Activated CD4-positive, alpha-beta T cell treated with anti-CD3 and anti-CD28 coated beads, Interleukin-2, amount 50 U/mL, for 1 hour (primary cell): ENCODE data around the gene KIF16B.

Experiments used
- DNase-seq: peaks from one replicate; pipeline ENCODE4 v3.0.0-alpha.2; 2020

KIF16B gene

DNA sequence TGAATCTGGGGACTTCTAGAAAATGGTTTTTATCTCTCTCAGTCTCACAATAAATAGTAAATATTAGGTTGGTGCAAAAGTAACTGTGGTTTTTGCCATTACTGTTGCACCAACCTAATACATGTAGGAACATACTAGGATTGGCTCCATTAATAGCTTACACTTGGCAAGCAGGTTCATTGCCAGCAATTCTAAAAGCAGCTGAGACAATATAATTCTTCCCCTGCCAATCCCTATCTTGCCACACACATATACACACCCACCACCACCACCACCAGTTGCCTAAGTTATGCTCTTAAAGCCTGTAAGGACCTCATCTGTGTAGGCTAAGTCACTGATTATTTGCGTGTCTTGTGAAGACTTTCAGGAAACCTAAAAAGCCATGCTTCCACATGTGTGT is 145.1 kb downstream of the KIF16B start:
- DNase-seq = no peak

DNA sequence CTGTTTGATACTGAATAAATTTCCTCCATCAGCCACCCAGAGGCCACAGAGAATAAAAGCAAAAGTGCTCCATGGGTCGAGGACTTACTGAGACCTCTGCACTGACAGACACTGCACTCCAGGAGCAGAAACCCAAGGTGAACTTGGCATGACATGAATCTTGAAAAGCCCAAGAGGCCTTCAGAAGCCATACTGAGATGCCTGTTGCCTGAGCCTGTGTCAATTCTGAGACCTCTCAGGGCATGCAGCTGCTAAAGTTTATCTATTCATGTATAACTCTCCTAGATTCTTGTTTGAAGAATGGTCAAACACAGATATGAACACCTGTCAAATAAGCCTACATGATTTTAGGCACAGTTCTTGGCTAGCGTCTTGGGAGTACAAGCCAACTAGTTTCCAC is 145.7 kb downstream of the KIF16B start:
- DNase-seq = no peak

- no peak for DNase-seq
Measured at GRCh38 chr20:16424780-16425179, 148.5 kb downstream of the KIF16B start.

- DNase-seq = no peak
Measured at GRCh38 chr20:16423311-16424212, 149.7 kb downstream of the KIF16B start.

- DNase-seq = no peak
Measured at GRCh38 chr20:16419138-16419715, 154.0 kb downstream of the KIF16B start.

DNA sequence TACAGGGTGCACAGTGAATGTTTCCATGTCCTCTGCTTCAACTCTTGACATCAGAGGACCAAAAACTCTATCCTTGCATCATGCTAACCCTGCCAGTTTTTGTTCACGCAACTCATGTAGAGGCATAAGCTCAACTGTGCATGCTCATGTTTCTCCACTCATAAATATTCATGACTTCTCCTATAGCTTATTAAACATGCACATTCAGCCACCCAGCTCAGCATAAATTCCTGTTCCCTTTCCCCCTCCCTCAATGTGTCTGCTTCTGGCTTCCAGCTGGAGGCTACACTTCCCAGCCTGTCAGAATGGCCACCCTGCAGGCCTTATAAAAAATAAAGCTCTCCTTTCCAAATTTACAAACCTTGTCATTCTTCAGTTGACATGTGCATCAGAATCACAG is 154.6 kb downstream of the KIF16B start:
- no peak for DNase-seq

- no peak for DNase-seq
Measured at GRCh38 chr20:16417001-16417400, 156.2 kb downstream of the KIF16B start.

DNA sequence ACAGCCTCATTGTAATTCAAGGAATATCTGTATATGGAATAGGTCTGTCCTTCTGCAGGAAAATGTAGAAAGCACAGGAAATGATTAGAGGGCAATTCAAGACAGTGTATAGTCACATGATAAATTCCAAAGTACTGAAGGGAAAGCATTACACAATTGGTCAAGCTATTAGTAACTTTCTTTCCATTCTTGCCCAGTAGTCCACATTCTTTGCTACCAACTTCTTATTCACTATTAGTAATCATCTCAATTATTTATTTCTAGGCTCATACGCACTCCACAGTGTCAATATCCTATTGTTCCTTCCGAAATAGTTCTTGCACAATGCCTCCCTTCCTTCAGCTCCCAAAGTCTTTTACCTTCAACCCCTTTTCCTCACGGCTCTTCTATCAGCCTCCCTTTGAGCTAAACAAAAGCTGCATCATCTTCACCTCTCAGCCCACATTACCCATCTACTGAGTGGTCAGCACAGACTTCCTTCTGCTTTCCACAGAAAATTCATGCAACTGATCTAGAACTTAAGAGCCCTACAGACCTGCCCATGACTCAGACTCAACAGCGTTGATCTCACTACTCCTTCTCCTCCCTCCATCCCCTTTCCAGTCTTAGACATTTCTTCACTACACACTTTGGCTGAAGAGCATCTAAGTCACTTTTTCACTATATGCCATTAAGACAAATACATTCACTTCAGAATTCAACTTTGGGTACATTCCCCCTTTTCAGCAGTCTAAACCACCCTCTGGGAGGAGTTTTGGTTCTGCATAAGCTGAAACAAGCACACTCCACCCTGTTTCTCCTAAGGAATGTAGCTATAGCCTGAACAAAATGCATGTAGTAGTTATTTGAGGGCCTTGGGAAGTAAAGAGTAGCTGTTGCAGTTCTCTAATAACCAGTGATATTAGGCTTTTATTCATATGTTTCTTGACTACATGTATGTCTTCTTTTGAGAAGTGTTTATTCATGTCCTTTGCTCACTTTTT is 157.9 kb downstream of the KIF16B start:
- no peak for DNase-seq

DNA sequence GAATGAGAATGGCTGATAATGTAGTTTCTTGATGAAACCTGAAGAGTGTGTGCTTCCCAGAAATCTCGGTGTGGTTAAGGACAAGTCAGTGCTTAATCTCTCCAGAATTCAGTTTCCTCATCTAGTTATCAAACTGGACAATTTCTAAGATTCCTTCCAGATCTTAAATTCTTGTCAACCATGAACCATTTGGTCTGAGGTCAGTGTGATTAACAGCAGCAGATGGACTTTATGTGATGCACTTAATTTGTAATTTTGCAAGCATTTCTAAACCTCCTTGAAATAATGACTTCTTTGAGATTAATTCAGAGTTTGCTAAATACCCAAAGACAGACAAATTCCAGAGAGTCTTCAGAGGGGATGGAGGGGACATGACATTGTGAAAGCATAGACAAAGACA is 160.3 kb downstream of the KIF16B start:
- DNase-seq = no peak

- DNase-seq = no peak
Measured at GRCh38 chr20:16411361-16411760, 161.9 kb downstream of the KIF16B start.

GRCh38 chr20:16410626-16411025 is 162.6 kb downstream of the KIF16B start:
- no peak for DNase-seq

DNA sequence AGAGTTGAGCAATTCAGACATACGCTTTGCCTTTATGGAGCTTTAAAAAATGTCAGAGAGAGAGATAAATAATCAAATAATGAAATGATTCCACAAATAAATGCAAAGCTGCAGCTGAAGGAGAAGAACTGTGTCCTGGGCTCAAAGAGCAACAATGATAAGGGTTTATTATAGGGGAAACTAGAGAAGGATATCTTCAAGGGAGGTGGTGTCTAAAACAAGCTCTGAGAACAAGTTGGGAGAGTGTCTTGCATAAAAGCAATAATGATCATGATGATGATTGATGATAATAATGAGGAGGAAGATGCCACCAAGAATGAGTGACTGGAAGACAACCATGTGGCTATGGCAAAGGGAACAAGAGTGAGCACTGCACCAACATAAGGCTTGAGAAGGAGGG is 164.3 kb downstream of the KIF16B start:
- DNase-seq = no peak

- no peak for DNase-seq
Measured at GRCh38 chr20:16407251-16408067, 165.8 kb downstream of the KIF16B start.

DNA sequence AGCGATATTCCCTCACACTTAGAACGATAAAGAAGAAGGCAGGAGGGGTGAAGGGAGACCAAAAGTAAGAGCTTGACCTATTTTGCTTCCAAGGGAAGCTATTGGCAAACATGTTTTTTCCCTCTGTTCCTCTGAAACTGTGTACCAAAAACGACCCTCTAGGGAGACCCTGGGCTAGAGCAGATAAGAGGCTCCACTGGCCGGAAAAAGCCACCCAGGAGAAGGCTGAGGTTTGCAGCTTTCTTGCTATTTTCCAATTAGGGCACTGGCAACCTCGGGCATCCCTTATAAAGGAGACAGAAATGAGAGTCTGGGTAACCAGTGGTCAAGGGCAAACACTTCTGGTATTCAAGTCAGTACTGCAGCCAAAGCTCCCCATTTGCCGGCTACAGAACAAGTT is 168.0 kb downstream of the KIF16B start:
- DNase-seq = no peak

DNA sequence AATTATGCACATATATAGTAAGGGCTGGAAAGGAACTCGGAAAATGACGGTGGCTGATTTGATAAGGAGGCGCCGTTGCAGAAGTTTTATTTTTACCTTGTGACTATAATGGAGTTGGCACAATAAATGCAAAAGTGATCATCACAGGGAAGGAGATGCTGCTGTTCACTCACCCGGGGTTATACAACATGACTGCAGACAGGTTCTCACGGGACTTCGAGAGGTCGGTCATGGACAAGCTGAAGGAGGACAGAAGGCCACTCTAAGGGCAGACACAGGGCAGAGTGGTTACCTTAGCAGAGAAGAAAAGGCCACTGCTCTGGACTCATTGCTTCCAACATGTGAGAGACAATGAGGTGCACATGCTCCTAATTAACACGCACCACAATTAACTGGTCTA is 168.6 kb downstream of the KIF16B start:
- no peak for DNase-seq

DNA sequence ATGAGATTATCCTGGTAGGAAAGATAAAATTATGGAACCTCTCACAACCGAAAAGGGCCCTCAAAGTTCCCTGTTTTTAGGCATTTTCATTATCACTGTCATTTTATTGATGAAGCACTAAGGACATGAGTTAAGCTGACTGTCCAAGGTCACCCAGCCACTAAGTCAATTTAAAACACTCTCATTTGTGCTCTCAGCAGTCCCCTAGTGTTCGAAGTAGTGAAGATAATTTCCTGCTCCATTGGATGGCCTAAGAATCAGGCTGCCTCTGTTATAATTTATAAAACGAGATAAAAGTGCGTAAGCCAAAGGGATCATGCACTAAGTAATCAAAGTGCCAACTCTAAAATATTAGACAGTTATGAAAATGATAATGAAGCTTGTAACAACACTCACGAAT is 169.1 kb downstream of the KIF16B start:
- no peak for DNase-seq

GRCh38 chr20:16400234-16400633 is 173.0 kb downstream of the KIF16B start:
- no peak for DNase-seq

- DNase-seq = no peak
Measured at GRCh38 chr20:16399801-16400200, 173.4 kb downstream of the KIF16B start.

- DNase-seq = no peak
Measured at GRCh38 chr20:16397086-16397485, 176.2 kb downstream of the KIF16B start.

DNA sequence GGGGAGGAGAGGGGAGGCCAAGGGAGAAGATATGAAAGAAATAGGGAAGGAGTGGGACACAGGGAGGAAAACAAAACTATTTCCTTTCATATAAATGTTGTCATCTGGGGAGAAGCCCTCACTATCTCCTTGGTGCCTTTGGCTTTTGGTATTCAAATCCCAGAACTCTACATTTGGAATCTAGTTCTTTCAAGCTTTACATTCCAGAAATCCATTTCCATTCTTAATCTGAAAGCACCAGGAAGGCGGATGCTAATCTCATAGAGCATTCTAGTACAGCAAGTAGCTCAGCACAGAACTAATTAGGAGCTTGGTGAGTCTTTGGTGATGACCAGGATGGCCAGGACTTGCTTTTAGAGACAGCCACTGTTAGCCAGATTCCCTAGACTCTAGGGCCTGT is 177.9 kb downstream of the KIF16B start:
- no peak for DNase-seq

- no peak for DNase-seq
Measured at GRCh38 chr20:16394784-16395183, 178.5 kb downstream of the KIF16B start.

DNA sequence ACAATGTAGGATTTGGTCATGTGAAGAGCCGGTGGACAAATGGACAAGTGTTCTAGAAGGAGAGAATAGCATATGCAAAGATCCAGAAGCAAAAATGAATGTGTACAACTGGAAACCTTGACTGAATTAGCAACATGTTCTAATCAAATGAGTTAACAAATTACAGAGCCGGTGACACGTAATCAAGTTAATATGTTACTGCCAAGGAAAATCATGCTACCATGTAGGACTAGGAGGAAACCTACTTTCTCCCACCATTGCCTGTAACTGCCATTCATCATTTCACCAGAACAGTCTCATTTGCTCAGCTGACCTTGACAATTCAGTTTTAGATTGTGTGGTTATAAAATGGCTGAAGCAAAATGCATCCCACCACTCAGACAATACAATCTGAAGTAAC is 179.4 kb downstream of the KIF16B start:
- no peak for DNase-seq

GRCh38 chr20:16393297-16393696 is 180.0 kb downstream of the KIF16B start:
- DNase-seq = no peak
